Caco-2 (cell line): Measurements from ENCODE around the gene CBFA2T2. TPM values are rescaled to one million over a fixed set of nuclear protein-coding genes. Genes with fewer than 3 reads are reported as not detected.
A peak's percentile ranks its signal among the peaks of the same experiment; 100 is the strongest.

Experiments
- BruUV-seq: library from RNA; stranded (reverse); fragments of 400-500 nt; replicated peaks from 2 replicates; lab custom pipeline; 2021; lab: Mats Ljungman, UMichigan
- CTCF ChIA-PET: fragments of 300-600 bp; sonication (Branson Sonifier 250); formaldehyde crosslinking; loops from one replicate; lab custom pipeline; 2022; ENCODE audit warnings: antibody characterized with exemption; lab: Charles Lee
- POLR2A ChIA-PET: fragments of 300-600 bp; sonication (Branson Sonifier 250); formaldehyde crosslinking; loops from one replicate; lab custom pipeline; 2022; ENCODE audit warnings: antibody characterized with exemption; lab: Charles Lee
- DNase-seq, 2 experiments: peaks; one replicate each; pipeline versions ENCODE4 v3.0.0 to v3.0.0-alpha.2; 2020 to 2022
- H3K27me3 ChIP-seq: replicated peaks from 2 replicates; pipeline ENCODE4 v1.6.0; 2011; ENCODE audit warnings: low read length; ENCODE audit not compliant: control insufficient read depth, insufficient read depth
- H3K36me3 ChIP-seq: 2 replicates; pipeline ENCODE4 v1.5.1; 2011; ENCODE audit warnings: low read length; ENCODE audit not compliant: control insufficient read depth, insufficient read depth
- H3K4me1 ChIP-seq: fragments of 250-450 bp; sonication (Bioruptor Pico); 2 replicates; pipeline ENCODE4 v1.5.1; 2020; ENCODE audit warnings: mild to moderate bottlenecking
- H3K4me3 ChIP-seq: 2 replicates; pipeline ENCODE4 v1.5.1; 2011; ENCODE audit warnings: low read depth, mild to moderate bottlenecking, control low read depth, low read length
- H3K9me3 ChIP-seq: fragments of 250-450 bp; sonication (Bioruptor Pico); 2 replicates; pipeline ENCODE4 v1.5.1; 2020; ENCODE audit warnings: mild to moderate bottlenecking, moderate library complexity
- H3K27ac Mint-ChIP-seq: one replicate; pipeline ENCODE4 v1.8.0; 2022; ENCODE audit warnings: mixed read lengths; ENCODE audit not compliant: unreplicated experiment
- H3K27me3 Mint-ChIP-seq: one replicate; pipeline ENCODE4 v1.8.0; 2022; ENCODE audit warnings: mixed read lengths; ENCODE audit not compliant: insufficient read depth, unreplicated experiment
- H3K36me3 Mint-ChIP-seq: one replicate; pipeline ENCODE4 v1.8.0; 2022; ENCODE audit warnings: mild to moderate bottlenecking, mixed read lengths; ENCODE audit not compliant: insufficient read depth, unreplicated experiment
- H3K4me1 Mint-ChIP-seq: one replicate; pipeline ENCODE4 v1.8.0; 2022; ENCODE audit warnings: low read depth, mixed read lengths; ENCODE audit not compliant: unreplicated experiment
- H3K4me3 Mint-ChIP-seq: one replicate; pipeline ENCODE4 v1.8.0; 2022; ENCODE audit warnings: mild to moderate bottlenecking, moderate library complexity, mixed read lengths; ENCODE audit not compliant: unreplicated experiment
- H3K9me3 Mint-ChIP-seq: one replicate; pipeline ENCODE4 v1.8.0; 2022; ENCODE audit warnings: mixed read lengths; ENCODE audit not compliant: unreplicated experiment
- CTCF ChIP-seq, 2 experiments: fragments of 200-600 bp in 1 of 2; IDR thresholded peaks; 1 replicate in 1 of 2; 2 replicates in 1 of 2; pipeline versions ENCODE4 v1.5.1 to v1.8.0; 2011 to 2022; ENCODE audit warnings: antibody characterized with exemption in 1 of 2, control low read depth in 1 of 2, inconsistent platforms in 1 of 2, low read depth in 1 of 2, low read length in 1 of 2, mild to moderate bottlenecking in 1 of 2, moderate library complexity in 1 of 2; ENCODE audit not compliant: insufficient read depth in 1 of 2, severe bottlenecking in 1 of 2, unreplicated experiment in 1 of 2
- intact Hi-C: fragments of 100-400 bp; cut with micrococcal nuclease; formaldehyde crosslinking; loops from one replicate; pipeline ENCODE4 v1.10.0; 2022; ENCODE audit not compliant: unreplicated experiment
- total RNA-seq: library from RNA; stranded (reverse); gene quantifications from 2 replicates; pipeline ENCODE4 v1.2.3, GENCODE V29; 2022

CBFA2T2 gene
- total RNA-seq, 1 experiment from 2014 or later, result 30.6 TPM

GRCh38 chr20:33664085-33664761, 174.3 kb downstream of the CBFA2T2 start:
- POLR2A ChIA-PET, result interaction anchor here (0.6 to 2.3 kb wide), 7 partner anchors 10 to 174 kb away, joined by 5 to 26 read pairs (median 7); partner anchors contain the start of genes CBFA2T2, PXMP4 and ZNF341
- H3K27me3 Mint-ChIP-seq, result no peaks in the 10 kb centered on the region
- peaks cover 80% of the 10 kb centered on the region for H3K36me3 Mint-ChIP-seq

GRCh38 chr20:33664762-33665144, 174.9 kb downstream of the CBFA2T2 start:
- Mint-ChIP-seq H3K4me3 (peak overlapping the region; percentile 84), H3K27me3 (no peaks in the 10 kb centered on the region), H3K4me1 (peaks cover 18% of the 10 kb centered on the region), H3K27ac (peak overlapping the region; percentile 86), H3K36me3 (peaks cover 77% of the 10 kb centered on the region), H3K9me3 (no peaks in the 10 kb centered on the region)
- H3K36me3 ChIP-seq, result peaks cover 9% of the 10 kb centered on the region
- H3K4me3 ChIP-seq, result peak overlapping the region; percentile 86; the same call in 1 of the 2 replicates
- no peak for TF ChIP-seq CTCF (IDR thresholded peaks at IDR 0.05; ENCODE audit: insufficient read depth in 1 of 2, low read depth in 1 of 2, low read length in 1 of 2, severe bottlenecking in 1 of 2, unreplicated experiment in 1 of 2)
- H3K27me3 ChIP-seq, result no peaks in the 10 kb centered on the region
- peaks cover 25% of the 10 kb centered on the region for H3K4me1 ChIP-seq
- intact Hi-C loops, result loop anchor here (5.0 kb wide), 1 partner anchor 262 kb away; the partner anchor contains the start of gene CDK5RAP1
- ChIA-PET CTCF (interaction anchor here (2.0 to 6.5 kb wide), 2 partner anchors 11 to 207 kb away, joined by 16 to 127 read pairs; no protein-coding TSS in a partner anchor), POLR2A (interaction anchor here (1.2 to 2.3 kb wide), 3 partner anchors 11 to 175 kb away, joined by 6 to 26 read pairs (median 10); partner anchors contain the start of genes CBFA2T2 and PXMP4)
- H3K9me3 ChIP-seq, result no peaks in the 10 kb centered on the region
- BruUV-seq, result no TSS peak
- no peak for DNase-seq

More at GRCh38 chr20:33664085-33664761, 174.3 kb downstream of the CBFA2T2 start:
- BruUV-seq, result no TSS peak
- H3K4me1 Mint-ChIP-seq, result peaks cover 16% of the 10 kb centered on the region
- H3K4me3 Mint-ChIP-seq, result peak overlapping the region; percentile 84
- intact Hi-C loops, result no loop called here
- Histone ChIP-seq H3K9me3 (no peaks in the 10 kb centered on the region), H3K27me3 (no peaks in the 10 kb centered on the region), H3K4me3 (peak overlapping the region; percentile 86), H3K36me3 (peaks cover 8% of the 10 kb centered on the region), H3K4me1 (peaks cover 25% of the 10 kb centered on the region)
- no peaks in the 10 kb centered on the region for H3K9me3 Mint-ChIP-seq
- DNase-seq, result no peak
- H3K27ac Mint-ChIP-seq, result peak overlapping the region; percentile 86
- CTCF ChIA-PET, result interaction anchor here (2.0 to 6.5 kb wide), 2 partner anchors 10 to 207 kb away, joined by 16 to 127 read pairs; no protein-coding TSS in a partner anchor
- TF ChIP-seq CTCF (IDR thresholded peaks at IDR 0.05; ENCODE audit: insufficient read depth in 1 of 2, low read depth in 1 of 2, low read length in 1 of 2, severe bottlenecking in 1 of 2, unreplicated experiment in 1 of 2), result no peak
